OCI-LY1 (cell line): ENCODE results near the gene EPS8L3.

ENCODE experiments used
- H2AFZ ChIP-seq: fragments of 200-600 bp; sonication (generic), shearing (Covaris generic); 2 replicates; pipeline ENCODE4 v1.6.0; 2014; ENCODE audit warnings: antibody characterized with exemption, mild to moderate bottlenecking, low read length
- H3F3A ChIP-seq: fragments of 200-600 bp; sonication (generic), shearing (Covaris generic); 2 replicates; pipeline ENCODE4 v1.6.0; 2014; ENCODE audit warnings: mild to moderate bottlenecking, antibody characterized with exemption, low read length, moderate library complexity; ENCODE audit not compliant: insufficient read depth
- H3K27ac ChIP-seq: fragments of 200-600 bp; sonication (generic); 2 replicates; pipeline ENCODE4 v1.5.1; 2014; ENCODE audit warnings: low read length, mixed run types, mild to moderate bottlenecking, low read depth; ENCODE audit not compliant: poor library complexity, severe bottlenecking
- H3K27me3 ChIP-seq: fragments of 200-600 bp; sonication (generic); 2 replicates; pipeline ENCODE4 v1.6.0; 2014; ENCODE audit warnings: antibody characterized with exemption, mild to moderate bottlenecking, low read length, moderate library complexity; ENCODE audit not compliant: insufficient read depth
- H3K36me3 ChIP-seq: fragments of 200-600 bp; sonication (generic); 2 replicates; pipeline ENCODE4 v1.6.1; 2014; ENCODE audit warnings: mild to moderate bottlenecking, antibody characterized with exemption, low read length, moderate library complexity, mixed read lengths; ENCODE audit not compliant: insufficient read depth
- H3K4me1 ChIP-seq: fragments of 200-600 bp; sonication (generic); 2 replicates; pipeline ENCODE4 v1.5.1; 2014; ENCODE audit warnings: mild to moderate bottlenecking, low read length, moderate library complexity; ENCODE audit not compliant: insufficient read depth, severe bottlenecking
- H3K4me2 ChIP-seq: fragments of 200-600 bp; sonication (generic), shearing (Covaris generic); 2 replicates; pipeline ENCODE4 v1.6.1; 2014; ENCODE audit warnings: low read length
- H3K4me3 ChIP-seq: fragments of 200-600 bp; sonication (generic); 2 replicates; pipeline ENCODE4 v1.5.1; 2014; ENCODE audit warnings: low read length, low read depth, mild to moderate bottlenecking, mixed read lengths; ENCODE audit not compliant: poor library complexity, severe bottlenecking
- H3K79me2 ChIP-seq: fragments of 200-600 bp; shearing (Covaris generic); 2 replicates; pipeline ENCODE4 v1.6.1; 2016; ENCODE audit warnings: mixed run types, low read length, mixed read lengths; ENCODE audit not compliant: insufficient read depth
- H3K9ac ChIP-seq: fragments of 200-600 bp; sonication (generic), shearing (Covaris generic); 2 replicates; pipeline ENCODE4 v1.6.1; 2014; ENCODE audit warnings: mild to moderate bottlenecking, low read length, mixed read lengths
- H3K9me2 ChIP-seq: fragments of 200-600 bp; sonication (generic), shearing (Covaris generic); 2 replicates; pipeline ENCODE4 v1.6.1; 2014; ENCODE audit warnings: low read depth, mild to moderate bottlenecking, low read length, mixed read lengths
- H3K9me3 ChIP-seq: fragments of 200-600 bp; shearing (Covaris generic); 2 replicates; pipeline ENCODE4 v1.6.1; 2014; ENCODE audit warnings: low read length, mixed read lengths
- H4K20me1 ChIP-seq: fragments of 200-600 bp; sonication (generic), shearing (Covaris generic); 2 replicates; pipeline ENCODE4 v1.6.0; 2016; ENCODE audit warnings: mild to moderate bottlenecking, low read length; ENCODE audit not compliant: insufficient read depth
- EZH2 ChIP-seq: fragments of 200-600 bp; sonication (generic), shearing (Covaris generic); IDR thresholded peaks from 2 replicates; pipeline ENCODE4 v1.8.0; 2017; ENCODE audit warnings: borderline replicate concordance, mixed run types, mild to moderate bottlenecking, antibody characterized with exemption, low read length, moderate library complexity, mixed read lengths
- TF ChIP-seq, protein P1 (sequence below): fragments of 200-600 bp; sonication (generic), shearing (Covaris generic); IDR thresholded peaks from 2 replicates; pipeline ENCODE4 v1.5.1; 2017; ENCODE audit warnings: mild to moderate bottlenecking, antibody characterized with exemption, low read length, moderate library complexity, mixed read lengths

The EPS8L3 gene

DNA sequence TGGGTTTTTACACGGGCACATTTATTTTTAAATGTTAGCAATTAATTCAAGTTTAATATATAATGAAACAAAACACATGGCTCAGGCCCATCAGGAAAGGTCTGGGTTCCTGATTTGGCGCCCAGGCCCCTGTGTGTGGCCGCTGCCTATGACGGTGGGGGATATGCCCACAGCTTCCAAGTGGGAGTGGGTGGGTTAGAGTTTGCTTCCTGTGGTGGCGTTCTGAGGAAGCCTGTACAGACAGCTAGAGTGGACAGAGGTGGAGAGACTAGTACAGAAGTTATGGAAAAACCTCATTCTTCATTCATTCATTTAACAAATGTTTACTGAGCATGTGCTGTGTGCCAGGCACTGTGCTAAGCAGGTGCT is 22.4 kb upstream of the EPS8L3 start:
- Histone ChIP-seq H3K79me2 (no peaks in the 10 kb centered on the region), H4K20me1 (no peaks in the 10 kb centered on the region), H3K9me2 (no peaks in the 10 kb centered on the region), H3K36me3 (no peaks in the 10 kb centered on the region), H3K4me2 (no peak overlapping the region), H3K27ac (no peak overlapping the region), H3K9me3 (peaks cover 2% of the 10 kb centered on the region), H3F3A (no peaks in the 10 kb centered on the region), H2AFZ (no peak overlapping the region), H3K4me1 (no peaks in the 10 kb centered on the region), H3K4me3 (no peak overlapping the region), H3K9ac (no peak overlapping the region), H3K27me3 (peaks cover 8% of the 10 kb centered on the region; the same call in 1 of the 2 replicates)
- TF ChIP-seq, protein P1, sequence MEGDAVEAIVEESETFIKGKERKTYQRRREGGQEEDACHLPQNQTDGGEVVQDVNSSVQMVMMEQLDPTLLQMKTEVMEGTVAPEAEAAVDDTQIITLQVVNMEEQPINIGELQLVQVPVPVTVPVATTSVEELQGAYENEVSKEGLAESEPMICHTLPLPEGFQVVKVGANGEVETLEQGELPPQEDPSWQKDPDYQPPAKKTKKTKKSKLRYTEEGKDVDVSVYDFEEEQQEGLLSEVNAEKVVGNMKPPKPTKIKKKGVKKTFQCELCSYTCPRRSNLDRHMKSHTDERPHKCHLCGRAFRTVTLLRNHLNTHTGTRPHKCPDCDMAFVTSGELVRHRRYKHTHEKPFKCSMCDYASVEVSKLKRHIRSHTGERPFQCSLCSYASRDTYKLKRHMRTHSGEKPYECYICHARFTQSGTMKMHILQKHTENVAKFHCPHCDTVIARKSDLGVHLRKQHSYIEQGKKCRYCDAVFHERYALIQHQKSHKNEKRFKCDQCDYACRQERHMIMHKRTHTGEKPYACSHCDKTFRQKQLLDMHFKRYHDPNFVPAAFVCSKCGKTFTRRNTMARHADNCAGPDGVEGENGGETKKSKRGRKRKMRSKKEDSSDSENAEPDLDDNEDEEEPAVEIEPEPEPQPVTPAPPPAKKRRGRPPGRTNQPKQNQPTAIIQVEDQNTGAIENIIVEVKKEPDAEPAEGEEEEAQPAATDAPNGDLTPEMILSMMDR: no peak
- TF ChIP-seq EZH2: no peak

DNA sequence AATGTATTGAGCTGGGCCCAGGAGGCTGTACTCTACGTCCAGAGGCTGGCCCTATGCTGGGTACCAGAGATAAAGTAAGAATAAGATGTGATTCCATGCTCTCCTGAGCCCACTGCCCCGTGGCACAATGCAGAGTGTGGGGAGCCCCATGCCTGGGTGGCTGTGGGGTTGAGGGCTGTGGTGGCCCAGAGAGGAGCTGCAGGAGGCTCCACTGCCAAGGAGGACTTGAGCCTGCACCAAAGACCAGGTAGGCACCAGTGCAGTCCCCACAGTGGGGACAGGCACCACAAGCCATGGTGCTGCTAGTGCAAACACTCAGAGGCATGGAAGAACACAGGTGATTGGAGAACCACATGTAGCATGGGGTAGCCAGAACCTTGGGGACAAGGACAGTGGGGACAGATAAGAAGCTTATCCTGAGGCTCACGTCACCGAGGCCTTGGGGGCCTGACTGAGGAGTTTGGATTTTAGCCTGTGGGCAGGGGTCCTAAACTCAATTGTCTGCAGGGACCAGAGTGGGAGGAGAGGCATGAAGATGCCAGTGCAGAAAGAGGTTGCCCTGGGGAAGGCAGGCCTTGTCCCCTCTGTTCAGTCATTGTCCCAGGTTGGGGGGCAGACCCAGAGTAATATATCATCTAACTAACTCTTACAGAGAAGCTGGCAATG is 21.9 kb upstream of the EPS8L3 start:
- no peaks in the 10 kb centered on the region for H3K79me2 ChIP-seq
- H4K20me1 ChIP-seq: no peaks in the 10 kb centered on the region
- no peak overlapping the region for H3K27ac ChIP-seq
- no peak overlapping the region for H3K9ac ChIP-seq
- H3K9me3 ChIP-seq: peaks cover 7% of the 10 kb centered on the region
- H3K4me2 ChIP-seq: no peak overlapping the region
- peaks cover 8% of the 10 kb centered on the region; the same call in 1 of the 2 replicates for H3K27me3 ChIP-seq
- H3F3A ChIP-seq: no peaks in the 10 kb centered on the region
- H3K4me3 ChIP-seq: no peak overlapping the region
- H2AFZ ChIP-seq: no peak overlapping the region
- H3K36me3 ChIP-seq: no peaks in the 10 kb centered on the region
- no peak for TF ChIP-seq EZH2
- TF ChIP-seq, protein P1: no peak
- no peaks in the 10 kb centered on the region for H3K9me2 ChIP-seq
- no peaks in the 10 kb centered on the region for H3K4me1 ChIP-seq

DNA sequence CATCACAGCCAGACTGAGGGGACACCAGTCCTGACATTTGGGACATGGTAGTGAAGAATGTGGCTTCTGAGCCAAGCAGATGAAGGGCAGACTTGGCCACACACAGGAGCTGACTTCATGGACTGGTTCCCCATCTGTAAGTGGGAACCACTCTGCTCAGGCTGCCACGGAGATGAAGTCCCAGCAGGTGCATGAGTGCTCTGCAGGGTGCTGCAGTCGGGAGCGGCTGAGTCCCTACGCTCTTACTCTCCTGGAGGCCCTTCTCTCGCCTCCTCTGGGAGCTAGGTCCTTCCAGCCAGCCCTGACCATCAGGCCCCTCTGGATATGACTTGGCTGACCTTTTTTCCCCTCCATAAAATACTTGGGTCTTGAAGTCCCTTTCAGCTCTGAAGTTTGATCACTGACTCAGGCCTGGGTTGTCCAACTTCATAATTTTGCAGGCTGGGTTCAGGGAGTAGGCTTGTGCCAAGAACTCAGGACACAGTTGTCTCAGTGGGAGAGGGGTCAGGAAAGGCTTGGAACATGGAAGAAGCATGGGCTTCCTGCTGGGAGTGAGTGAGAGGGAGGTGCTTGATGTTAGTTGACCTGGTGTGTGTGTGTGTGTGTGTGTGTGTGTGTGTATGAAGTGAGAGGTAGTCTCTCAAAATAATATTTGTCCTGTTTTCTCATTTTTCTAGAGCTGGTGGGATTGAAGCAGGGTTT is 21.0 kb upstream of the EPS8L3 start:
- no peak overlapping the region for H3K9ac ChIP-seq
- TF ChIP-seq, protein P1: no peak
- no peak for TF ChIP-seq EZH2
- H3K4me3 ChIP-seq: no peak overlapping the region
- H3K79me2 ChIP-seq: no peaks in the 10 kb centered on the region
- H3K36me3 ChIP-seq: no peaks in the 10 kb centered on the region
- H3K27ac ChIP-seq: no peak overlapping the region
- peaks cover 10% of the 10 kb centered on the region for H3K9me3 ChIP-seq
- no peaks in the 10 kb centered on the region for H4K20me1 ChIP-seq
- no peak overlapping the region for H2AFZ ChIP-seq
- H3K9me2 ChIP-seq: no peaks in the 10 kb centered on the region
- H3K27me3 ChIP-seq: peaks cover 8% of the 10 kb centered on the region; the same call in 1 of the 2 replicates
- H3K4me2 ChIP-seq: no peak overlapping the region
- no peaks in the 10 kb centered on the region for H3F3A ChIP-seq
- H3K4me1 ChIP-seq: no peaks in the 10 kb centered on the region
